SK-N-SH treated with all-trans-retinoic acid at 6 μM for 48 hours (cell line): ENCODE results near the gene SRRT.

Experiments used
- ATAC-seq: fragments of 200-7000 bp; cut with Tn5 transposase; 3 replicates; pipeline ENCODE4 v1.9.1; 2020; ENCODE audit warnings: mild to moderate bottlenecking, moderate library complexity
- ARNTL ChIP-seq: fragments of 450-650 bp; formaldehyde crosslinking; IDR thresholded peaks from 2 replicates; pipeline ENCODE4 v1.5.0; 2020; ENCODE audit warnings: low read depth, mild to moderate bottlenecking, moderate library complexity, borderline replicate concordance
- BACH2 ChIP-seq: fragments of 250-450 bp; sonication (Bioruptor Pico); IDR thresholded peaks from 2 replicates; pipeline ENCODE4 v1.9.0; 2021; ENCODE audit warnings: mild to moderate bottlenecking, borderline replicate concordance
- CSDC2 ChIP-seq: fragments of 250-450 bp; sonication (Bioruptor Pico); IDR thresholded peaks from 2 replicates; pipeline ENCODE4 v1.5.0; 2020; ENCODE audit warnings: mild to moderate bottlenecking, moderate library complexity
- CSRNP3 ChIP-seq: fragments of 250-450 bp; sonication (Bioruptor Pico); IDR thresholded peaks from 2 replicates; pipeline ENCODE4 v1.5.1; 2021; ENCODE audit warnings: mild to moderate bottlenecking, moderate library complexity
- ESRRG ChIP-seq: fragments of 250-450 bp; sonication (Bioruptor Pico); IDR thresholded peaks from 2 replicates; pipeline ENCODE4 v1.6.1; 2021; ENCODE audit warnings: mild to moderate bottlenecking
- GLIS3 ChIP-seq: fragments of 250-450 bp; sonication (Bioruptor Pico); IDR thresholded peaks from 2 replicates; pipeline ENCODE4 v1.5.0; 2020; ENCODE audit warnings: mild to moderate bottlenecking, moderate library complexity
- ISL1 ChIP-seq: fragments of 250-450 bp; sonication (Bioruptor Pico); IDR thresholded peaks from 2 replicates; pipeline ENCODE4 v2.1.2; 2022; ENCODE audit warnings: mild to moderate bottlenecking, moderate library complexity
- OSR1 ChIP-seq: fragments of 250-450 bp; sonication (Bioruptor Pico); IDR thresholded peaks from 2 replicates; pipeline ENCODE4 v1.8.0; 2022; ENCODE audit warnings: moderate library complexity, mild to moderate bottlenecking, inconsistent platforms
- PATZ1 ChIP-seq: fragments of 250-450 bp; sonication (Bioruptor Pico); IDR thresholded peaks from 2 replicates; pipeline ENCODE4 v1.8.0; 2020; ENCODE audit warnings: mild to moderate bottlenecking, moderate library complexity, borderline replicate concordance
- POU6F1 ChIP-seq: fragments of 250-450 bp; sonication (Bioruptor Pico); IDR thresholded peaks from 2 replicates; pipeline ENCODE4 v1.8.0; 2021; ENCODE audit warnings: low read depth, mild to moderate bottlenecking, moderate library complexity, borderline replicate concordance
- PPARA ChIP-seq: fragments of 250-450 bp; sonication (Bioruptor Pico); IDR thresholded peaks from 2 replicates; pipeline ENCODE4 v1.5.0; 2020; ENCODE audit warnings: mild to moderate bottlenecking, borderline replicate concordance
- RARB ChIP-seq: fragments of 250-450 bp; sonication (Bioruptor Pico); IDR thresholded peaks from 2 replicates; pipeline ENCODE4 v1.8.0; 2021; ENCODE audit warnings: mild to moderate bottlenecking, moderate library complexity
- SNAI2 ChIP-seq: fragments of 250-450 bp; sonication (Bioruptor Pico); IDR thresholded peaks from 2 replicates; pipeline ENCODE4 v1.5.0; 2020; ENCODE audit warnings: mild to moderate bottlenecking, moderate library complexity
- TCF4 ChIP-seq: fragments of 250-450 bp; sonication (Bioruptor Pico); IDR thresholded peaks from 2 replicates; pipeline ENCODE4 v1.8.0; 2021; ENCODE audit warnings: mild to moderate bottlenecking, moderate library complexity, borderline replicate concordance
- TOX ChIP-seq: fragments of 250-450 bp; sonication (Bioruptor Pico); IDR thresholded peaks from 2 replicates; pipeline ENCODE4 v1.8.0; 2021; ENCODE audit warnings: mild to moderate bottlenecking, moderate library complexity, borderline replicate concordance
- ZC3H10 ChIP-seq: fragments of 250-450 bp; sonication (Bioruptor Pico); IDR thresholded peaks from 2 replicates; pipeline ENCODE4 v1.5.1; 2021; ENCODE audit warnings: mild to moderate bottlenecking, moderate library complexity
- ZFP3 ChIP-seq: fragments of 250-450 bp; sonication (Bioruptor Pico); IDR thresholded peaks from 2 replicates; pipeline ENCODE4 v1.5.0; 2020; ENCODE audit warnings: mild to moderate bottlenecking, moderate library complexity
- ZFP30 ChIP-seq: fragments of 450-650 bp; formaldehyde crosslinking; IDR thresholded peaks from 2 replicates; pipeline ENCODE4 v1.5.0; 2022; ENCODE audit warnings: mild to moderate bottlenecking, moderate library complexity
- ZNF565 ChIP-seq: fragments of 450-650 bp; formaldehyde crosslinking; conservative IDR thresholded peaks from 2 replicates; pipeline ENCODE4 v1.5.0; 2020; ENCODE audit warnings: low read depth, mild to moderate bottlenecking, moderate library complexity
- ZNF8 ChIP-seq: fragments of 450-650 bp; formaldehyde crosslinking; IDR thresholded peaks from 2 replicates; pipeline ENCODE4 v1.5.0; 2020; ENCODE audit warnings: mild to moderate bottlenecking, moderate library complexity
- TF ChIP-seq, protein P1 (sequence below): fragments of 250-450 bp; sonication (Bioruptor Pico); IDR thresholded peaks from 2 replicates; pipeline ENCODE4 v1.5.0; 2020; ENCODE audit warnings: mild to moderate bottlenecking, moderate library complexity

Gene SRRT

GRCh38 chr7:100867776-100868485, 7.0 kb upstream of the SRRT start:
- no peak for ATAC-seq
- TF ChIP-seq PPARA (CRISPR knock-in tag) (no peak), ESRRG (no peak), ISL1 (no peak), PATZ1 (CRISPR knock-in tag) (no peak), ZNF8 (no peak), SNAI2 (CRISPR knock-in tag) (no peak), OSR1 (CRISPR knock-in tag) (no peak)

DNA sequence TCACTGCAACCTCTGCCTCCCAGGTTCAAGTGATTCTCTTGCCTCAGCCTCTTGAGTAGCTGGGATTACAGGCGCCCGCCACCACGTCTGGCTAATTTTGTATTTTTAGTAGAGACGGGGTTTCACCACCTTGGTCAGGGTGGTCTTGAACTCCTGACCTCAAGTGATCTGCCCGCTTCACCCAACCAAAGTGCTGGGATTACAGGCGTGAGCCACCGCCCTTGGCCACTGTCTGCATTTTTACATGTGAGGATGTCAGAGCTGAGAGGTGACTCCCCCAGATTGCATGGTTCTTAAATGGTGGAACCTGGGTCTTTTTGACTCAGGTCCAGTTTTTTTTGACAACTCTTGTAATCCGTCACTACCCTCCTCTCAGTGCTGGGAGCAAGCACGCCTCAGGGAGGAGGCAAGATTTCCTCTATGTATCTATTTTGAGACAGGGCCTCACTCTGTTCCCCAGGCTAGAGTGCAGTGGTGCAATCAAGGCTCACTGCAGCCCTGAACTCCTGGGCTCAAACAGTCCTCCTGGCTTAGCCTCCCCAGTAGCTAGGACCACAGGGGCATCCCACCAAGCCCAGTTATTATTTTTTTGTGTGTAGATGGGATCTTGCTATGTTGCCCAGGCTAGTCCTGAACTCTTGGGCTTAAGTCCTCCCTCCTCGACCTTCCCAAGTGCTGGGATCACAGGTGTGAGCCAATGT, 1.2 kb upstream of the SRRT start:
- TF ChIP-seq TOX (CRISPR knock-in tag), result no peak
- TF ChIP-seq TCF4 (CRISPR knock-in tag), result no peak
- no peak for TF ChIP-seq ZNF565 (CRISPR knock-in tag)
- TF ChIP-seq ZNF8, result no peak
- no peak for TF ChIP-seq PPARA (CRISPR knock-in tag)
- TF ChIP-seq, protein P1, sequence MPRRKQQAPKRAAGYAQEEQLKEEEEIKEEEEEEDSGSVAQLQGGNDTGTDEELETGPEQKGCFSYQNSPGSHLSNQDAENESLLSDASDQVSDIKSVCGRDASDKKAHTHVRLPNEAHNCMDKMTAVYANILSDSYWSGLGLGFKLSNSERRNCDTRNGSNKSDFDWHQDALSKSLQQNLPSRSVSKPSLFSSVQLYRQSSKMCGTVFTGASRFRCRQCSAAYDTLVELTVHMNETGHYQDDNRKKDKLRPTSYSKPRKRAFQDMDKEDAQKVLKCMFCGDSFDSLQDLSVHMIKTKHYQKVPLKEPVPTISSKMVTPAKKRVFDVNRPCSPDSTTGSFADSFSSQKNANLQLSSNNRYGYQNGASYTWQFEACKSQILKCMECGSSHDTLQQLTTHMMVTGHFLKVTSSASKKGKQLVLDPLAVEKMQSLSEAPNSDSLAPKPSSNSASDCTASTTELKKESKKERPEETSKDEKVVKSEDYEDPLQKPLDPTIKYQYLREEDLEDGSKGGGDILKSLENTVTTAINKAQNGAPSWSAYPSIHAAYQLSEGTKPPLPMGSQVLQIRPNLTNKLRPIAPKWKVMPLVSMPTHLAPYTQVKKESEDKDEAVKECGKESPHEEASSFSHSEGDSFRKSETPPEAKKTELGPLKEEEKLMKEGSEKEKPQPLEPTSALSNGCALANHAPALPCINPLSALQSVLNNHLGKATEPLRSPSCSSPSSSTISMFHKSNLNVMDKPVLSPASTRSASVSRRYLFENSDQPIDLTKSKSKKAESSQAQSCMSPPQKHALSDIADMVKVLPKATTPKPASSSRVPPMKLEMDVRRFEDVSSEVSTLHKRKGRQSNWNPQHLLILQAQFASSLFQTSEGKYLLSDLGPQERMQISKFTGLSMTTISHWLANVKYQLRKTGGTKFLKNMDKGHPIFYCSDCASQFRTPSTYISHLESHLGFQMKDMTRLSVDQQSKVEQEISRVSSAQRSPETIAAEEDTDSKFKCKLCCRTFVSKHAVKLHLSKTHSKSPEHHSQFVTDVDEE (CRISPR knock-in tag), result no peak
- TF ChIP-seq CSRNP3 (CRISPR knock-in tag), result no peak
- TF ChIP-seq ZFP3 (CRISPR knock-in tag), result no peak
- TF ChIP-seq POU6F1, result no peak
- TF ChIP-seq ARNTL (CRISPR knock-in tag), result no peak
- TF ChIP-seq PATZ1 (CRISPR knock-in tag), result no peak
- no peak for TF ChIP-seq GLIS3 (CRISPR knock-in tag)
- TF ChIP-seq ZC3H10 (CRISPR knock-in tag), result no peak
- no peak for TF ChIP-seq BACH2 (CRISPR knock-in tag)
- TF ChIP-seq, all 23 proteins: peak for 0
- no peak for ATAC-seq

GRCh38 chr7:100874300-100874576, 665 bp upstream of the SRRT start:
- peak; percentile 4 for ATAC-seq
- TF ChIP-seq POU6F1, result no peak
- TF ChIP-seq ZFP3 (CRISPR knock-in tag), result no peak
- no peak for TF ChIP-seq TCF4 (CRISPR knock-in tag)
- no peak for TF ChIP-seq ZFP30 (CRISPR knock-in tag)
- no peak for TF ChIP-seq BACH2 (CRISPR knock-in tag)
- no peak for TF ChIP-seq ISL1
- no peak for TF ChIP-seq ARNTL (CRISPR knock-in tag)
- TF ChIP-seq OSR1 (CRISPR knock-in tag), result no peak
- no peak for TF ChIP-seq ESRRG
- TF ChIP-seq, protein P1 (CRISPR knock-in tag), result no peak
- TF ChIP-seq ZNF565 (CRISPR knock-in tag), result no peak
- TF ChIP-seq RARB (CRISPR knock-in tag), result no peak
- TF ChIP-seq SNAI2 (CRISPR knock-in tag), result no peak
- no peak for TF ChIP-seq CSDC2 (CRISPR knock-in tag)
